ENCODE results near the gene KYAT1. TPM values are rescaled to one million over a fixed set of nuclear protein-coding genes. Genes with fewer than 3 reads are reported as not detected.
"Not testable (repeated sequence)": the region's sequence is repeated elsewhere in the genome, so short reads cannot be mapped to it uniquely, and the experiment has no call there.

Gene KYAT1
- polyA plus RNA-seq, 1 donor (not counting 4 experiments of a cell fraction or from before 2014, with no cell fraction given), result 10.9 TPM

DNA sequence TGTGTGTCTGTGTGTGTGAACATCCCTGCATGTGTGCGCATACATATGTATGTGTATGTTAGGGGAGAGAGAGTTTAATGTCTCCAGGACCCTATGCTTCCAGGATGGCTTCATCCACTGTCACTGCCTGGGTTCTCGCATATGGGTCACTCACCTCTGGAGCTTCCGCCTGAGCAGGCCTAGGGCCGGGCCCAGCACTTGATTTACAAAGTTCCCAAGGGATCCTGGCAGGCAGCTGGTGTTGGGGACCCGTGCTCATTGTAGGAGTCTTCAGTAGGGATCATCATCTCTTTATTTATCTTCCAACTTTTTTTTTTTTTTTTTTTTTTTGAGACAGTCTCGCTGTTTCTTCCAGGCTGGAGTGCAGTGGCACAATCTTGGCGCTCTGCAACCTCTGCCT, 81.7 kb downstream of the KYAT1 start:
- Histone ChIP-seq H3K27ac (ENCODE audit: control insufficient read depth, insufficient read depth, low read length) (no peak overlapping the region), H3K9me3 (ENCODE audit: control insufficient read depth, low read depth, low read length) (no peaks in the 10 kb centered on the region), H3K9ac (ENCODE audit: control insufficient read depth, extremely low read depth, insufficient read depth, low read length) (no peak overlapping the region), H3K9me1 (ENCODE audit: control insufficient read depth, extremely low read depth, insufficient read depth, low read length) (no peaks in the 10 kb centered on the region), H3K27me3 (ENCODE audit: control insufficient read depth, extremely low read depth, insufficient read depth, low read length) (no peaks in the 10 kb centered on the region), H4K20me1 (ENCODE audit: control insufficient read depth, extremely low read depth, insufficient read depth, low read length) (no peaks in the 10 kb centered on the region), H3K4me2 (ENCODE audit: control insufficient read depth, extremely low read depth, insufficient read depth, low read depth, low read length) (no peak overlapping the region), H3K36me3 (ENCODE audit: control insufficient read depth in 2 of 2, extremely low read depth in 1 of 2, insufficient read depth in 2 of 2, low read length in 2 of 2) (peaks cover 24 to 27% of the 10 kb centered on the region in 2 experiments), H3K4me1 (ENCODE audit: control insufficient read depth, extremely low read depth, insufficient read depth, low read length) (no peaks in the 10 kb centered on the region), H3K79me2 (ENCODE audit: control insufficient read depth, insufficient read depth, low read length) (no peaks in the 10 kb centered on the region), H3K4me3 (ENCODE audit: control insufficient read depth in 2 of 3, extremely low read depth in 1 of 3, insufficient read depth in 2 of 3, low read depth in 1 of 3, low read length in 3 of 3) (no peak overlapping the region), H2AFZ (ENCODE audit: control insufficient read depth, low read length) (no peak overlapping the region)
- FAIRE-seq (no peak), DNase-seq (ENCODE audit: low read depth, low spot score) (no peak)
- dilution Hi-C loops (cut with MboI; ENCODE audit: extremely low pct_ligation_motif_present, low sequenced_read_pairs), result no loop called here
- TF ChIP-seq EZH2 (IDR thresholded peaks at IDR 0.05; ENCODE audit: low read length), result no peak
- TF ChIP-seq, protein P1, sequence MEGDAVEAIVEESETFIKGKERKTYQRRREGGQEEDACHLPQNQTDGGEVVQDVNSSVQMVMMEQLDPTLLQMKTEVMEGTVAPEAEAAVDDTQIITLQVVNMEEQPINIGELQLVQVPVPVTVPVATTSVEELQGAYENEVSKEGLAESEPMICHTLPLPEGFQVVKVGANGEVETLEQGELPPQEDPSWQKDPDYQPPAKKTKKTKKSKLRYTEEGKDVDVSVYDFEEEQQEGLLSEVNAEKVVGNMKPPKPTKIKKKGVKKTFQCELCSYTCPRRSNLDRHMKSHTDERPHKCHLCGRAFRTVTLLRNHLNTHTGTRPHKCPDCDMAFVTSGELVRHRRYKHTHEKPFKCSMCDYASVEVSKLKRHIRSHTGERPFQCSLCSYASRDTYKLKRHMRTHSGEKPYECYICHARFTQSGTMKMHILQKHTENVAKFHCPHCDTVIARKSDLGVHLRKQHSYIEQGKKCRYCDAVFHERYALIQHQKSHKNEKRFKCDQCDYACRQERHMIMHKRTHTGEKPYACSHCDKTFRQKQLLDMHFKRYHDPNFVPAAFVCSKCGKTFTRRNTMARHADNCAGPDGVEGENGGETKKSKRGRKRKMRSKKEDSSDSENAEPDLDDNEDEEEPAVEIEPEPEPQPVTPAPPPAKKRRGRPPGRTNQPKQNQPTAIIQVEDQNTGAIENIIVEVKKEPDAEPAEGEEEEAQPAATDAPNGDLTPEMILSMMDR (optimal IDR thresholded peaks at IDR 0.05 in 1 of 3, IDR thresholded peaks at IDR 0.05 in 1 of 3, conservative IDR thresholded peaks at IDR 0.05 in 1 of 3; ENCODE audit: extremely low read depth in 1 of 3, insufficient read depth in 2 of 3, low read length in 3 of 3), result no peak

DNA sequence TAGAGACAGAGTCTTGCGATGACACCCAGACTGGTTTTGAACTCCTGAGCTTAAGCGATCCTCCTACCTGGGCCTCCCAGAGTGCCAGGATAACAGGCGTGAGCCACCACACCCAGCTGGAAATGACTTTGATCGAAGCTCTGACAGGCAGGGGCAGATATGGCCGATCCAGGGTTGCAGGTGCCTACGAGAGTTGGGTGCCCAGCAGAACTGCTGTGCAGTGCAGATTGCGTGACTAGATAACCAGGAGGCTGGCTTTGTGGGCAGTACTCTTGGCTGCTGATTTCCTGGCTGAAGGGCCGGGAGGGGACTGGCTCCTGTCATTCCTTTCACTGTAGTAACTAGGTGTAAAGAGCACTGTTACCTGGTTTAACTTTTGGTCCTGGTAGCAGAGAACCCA, 82.9 kb downstream of the KYAT1 start:
- Histone ChIP-seq H4K20me1 (ENCODE audit: control insufficient read depth, extremely low read depth, insufficient read depth, low read length) (no peaks in the 10 kb centered on the region), H3K4me1 (ENCODE audit: control insufficient read depth, extremely low read depth, insufficient read depth, low read length) (no peaks in the 10 kb centered on the region), H3K4me2 (ENCODE audit: control insufficient read depth, extremely low read depth, insufficient read depth, low read depth, low read length) (no peak overlapping the region), H2AFZ (ENCODE audit: control insufficient read depth, low read length) (no peak overlapping the region), H3K27me3 (ENCODE audit: control insufficient read depth, extremely low read depth, insufficient read depth, low read length) (no peaks in the 10 kb centered on the region), H3K9me1 (ENCODE audit: control insufficient read depth, extremely low read depth, insufficient read depth, low read length) (no peaks in the 10 kb centered on the region), H3K4me3 (ENCODE audit: control insufficient read depth in 2 of 3, extremely low read depth in 1 of 3, insufficient read depth in 2 of 3, low read depth in 1 of 3, low read length in 3 of 3) (no peak overlapping the region), H3K36me3 (ENCODE audit: control insufficient read depth in 2 of 2, extremely low read depth in 1 of 2, insufficient read depth in 2 of 2, low read length in 2 of 2) (peaks cover 25 to 26% of the 10 kb centered on the region in 2 experiments), H3K27ac (ENCODE audit: control insufficient read depth, insufficient read depth, low read length) (no peak overlapping the region), H3K9ac (ENCODE audit: control insufficient read depth, extremely low read depth, insufficient read depth, low read length) (no peak overlapping the region), H3K79me2 (ENCODE audit: control insufficient read depth, insufficient read depth, low read length) (no peaks in the 10 kb centered on the region), H3K9me3 (ENCODE audit: control insufficient read depth, low read depth, low read length) (no peaks in the 10 kb centered on the region)
- dilution Hi-C loops (cut with MboI; ENCODE audit: extremely low pct_ligation_motif_present, low sequenced_read_pairs), result no loop called here
- DNase-seq (ENCODE audit: low read depth, low spot score), result no peak
- FAIRE-seq, result no peak
- TF ChIP-seq, protein P1 (optimal IDR thresholded peaks at IDR 0.05 in 1 of 3, IDR thresholded peaks at IDR 0.05 in 1 of 3, conservative IDR thresholded peaks at IDR 0.05 in 1 of 3; ENCODE audit: extremely low read depth in 1 of 3, insufficient read depth in 2 of 3, low read length in 3 of 3), result no peak
- TF ChIP-seq EZH2 (IDR thresholded peaks at IDR 0.05; ENCODE audit: low read length), result no peak

DNA sequence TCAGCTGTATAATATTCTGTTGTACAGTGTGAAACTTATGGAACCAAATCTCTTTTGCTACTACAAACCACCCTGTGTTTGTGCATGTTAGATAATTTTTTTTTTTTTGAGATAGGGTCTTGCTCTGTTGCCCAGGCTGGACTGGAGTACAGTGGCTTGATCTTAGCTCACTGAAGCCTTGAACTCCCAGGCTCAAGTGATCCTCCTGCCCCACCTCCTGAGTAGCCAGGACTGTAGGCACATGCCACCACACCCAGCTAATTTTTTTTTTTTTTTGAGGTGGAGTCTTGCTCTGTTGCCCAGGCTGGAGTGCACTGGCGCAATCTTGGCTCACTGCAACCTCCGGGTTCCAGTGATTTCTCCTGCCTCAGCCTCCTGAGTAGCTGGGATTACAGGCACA, 86.8 kb downstream of the KYAT1 start:
- H3K4me1 ChIP-seq (ENCODE audit: control insufficient read depth, extremely low read depth, insufficient read depth, low read length); H3K4me2 ChIP-seq (ENCODE audit: control insufficient read depth, extremely low read depth, insufficient read depth, low read depth, low read length); H3K9ac ChIP-seq (ENCODE audit: control insufficient read depth, extremely low read depth, insufficient read depth, low read length); FAIRE-seq; H3K9me1 ChIP-seq (ENCODE audit: control insufficient read depth, extremely low read depth, insufficient read depth, low read length); H3K79me2 ChIP-seq (ENCODE audit: control insufficient read depth, insufficient read depth, low read length); H3K4me3 ChIP-seq (ENCODE audit: control insufficient read depth in 2 of 3, extremely low read depth in 1 of 3, insufficient read depth in 2 of 3, low read depth in 1 of 3, low read length in 3 of 3); DNase-seq (ENCODE audit: low read depth, low spot score); H3K27me3 ChIP-seq (ENCODE audit: control insufficient read depth, extremely low read depth, insufficient read depth, low read length); H4K20me1 ChIP-seq (ENCODE audit: control insufficient read depth, extremely low read depth, insufficient read depth, low read length); H2AFZ ChIP-seq (ENCODE audit: control insufficient read depth, low read length); dilution Hi-C loops (cut with MboI; ENCODE audit: extremely low pct_ligation_motif_present, low sequenced_read_pairs); H3K9me3 ChIP-seq (ENCODE audit: control insufficient read depth, low read depth, low read length); H3K27ac ChIP-seq (ENCODE audit: control insufficient read depth, insufficient read depth, low read length): not testable (repeated sequence)
- peaks cover 27 to 35% of the 10 kb centered on the region in 2 experiments for H3K36me3 ChIP-seq (ENCODE audit: control insufficient read depth in 2 of 2, extremely low read depth in 1 of 2, insufficient read depth in 2 of 2, low read length in 2 of 2)

All from keratinocyte (primary cell).